Osteoblast (primary cell): ENCODE results near the gene EPHA6. TPM values are rescaled to one million over a fixed set of nuclear protein-coding genes. Genes with fewer than 3 reads are reported as not detected.

Experiments
- DNase-seq: peaks from one replicate; pipeline ENCODE4 v3.0.0; 2011; ENCODE audit warnings: low spot score, mixed read lengths; ENCODE audit not compliant: insufficient read length; ENCODE audit errors: missing footprints
- H2AFZ ChIP-seq: 2 replicates; pipeline ENCODE4 v1.6.0; 2011; ENCODE audit warnings: mild to moderate bottlenecking, low read length
- H3K27ac ChIP-seq: 2 replicates; pipeline ENCODE4 v1.5.1; 2011; ENCODE audit warnings: mild to moderate bottlenecking, low read depth, low read length, moderate library complexity
- H3K27me3 ChIP-seq: 2 replicates; pipeline ENCODE4 v1.6.0; 2012; ENCODE audit warnings: mild to moderate bottlenecking, control low read depth, inconsistent platforms, low read length, moderate library complexity; ENCODE audit not compliant: insufficient read depth
- H3K36me3 ChIP-seq: 2 replicates; pipeline ENCODE4 v1.5.1; 2011; ENCODE audit warnings: mild to moderate bottlenecking, low read length, control low read depth, moderate library complexity; ENCODE audit not compliant: insufficient read depth
- H3K4me1 ChIP-seq: 2 replicates; pipeline ENCODE4 v1.5.1; 2011; ENCODE audit warnings: mild to moderate bottlenecking, low read length, control low read depth, moderate library complexity; ENCODE audit not compliant: insufficient read depth
- H3K4me2 ChIP-seq: 2 replicates; pipeline ENCODE4 v1.6.0; 2011; ENCODE audit warnings: mild to moderate bottlenecking, low read length; ENCODE audit not compliant: insufficient read depth
- H3K4me3 ChIP-seq: fragments of 200-600 bp; sonication (generic); 3 replicates; pipeline ENCODE4 v1.5.1; 2012; ENCODE audit warnings: mild to moderate bottlenecking, low read length, inconsistent platforms; ENCODE audit not compliant: insufficient read depth
- H3K79me2 ChIP-seq: 2 replicates; pipeline ENCODE4 v1.6.0; 2012; ENCODE audit warnings: mild to moderate bottlenecking, low read length, control low read depth, inconsistent platforms; ENCODE audit not compliant: insufficient read depth
- H3K9me3 ChIP-seq: 2 replicates; pipeline ENCODE4 v1.5.1; 2011; ENCODE audit warnings: low read depth, low read length, control low read depth
- H4K20me1 ChIP-seq: 2 replicates; pipeline ENCODE4 v1.6.0; 2012; ENCODE audit warnings: mild to moderate bottlenecking, low read length, control low read depth; ENCODE audit not compliant: insufficient read depth
- total RNA-seq: library from RNA; depleted of rRNA; stranded (reverse); fragments of >200 nt; gene quantifications from 2 replicates; pipeline ENCODE4 v1.2.3, GENCODE V29; 2012
- TF ChIP-seq, protein P1 (sequence below): IDR thresholded peaks from 2 replicates; pipeline ENCODE4 v1.5.1; 2011; ENCODE audit warnings: mild to moderate bottlenecking, low read depth, low read length, moderate library complexity; ENCODE audit errors: extremely low read depth

Gene EPHA6
- total RNA-seq, 1 donor: not detected

DNA sequence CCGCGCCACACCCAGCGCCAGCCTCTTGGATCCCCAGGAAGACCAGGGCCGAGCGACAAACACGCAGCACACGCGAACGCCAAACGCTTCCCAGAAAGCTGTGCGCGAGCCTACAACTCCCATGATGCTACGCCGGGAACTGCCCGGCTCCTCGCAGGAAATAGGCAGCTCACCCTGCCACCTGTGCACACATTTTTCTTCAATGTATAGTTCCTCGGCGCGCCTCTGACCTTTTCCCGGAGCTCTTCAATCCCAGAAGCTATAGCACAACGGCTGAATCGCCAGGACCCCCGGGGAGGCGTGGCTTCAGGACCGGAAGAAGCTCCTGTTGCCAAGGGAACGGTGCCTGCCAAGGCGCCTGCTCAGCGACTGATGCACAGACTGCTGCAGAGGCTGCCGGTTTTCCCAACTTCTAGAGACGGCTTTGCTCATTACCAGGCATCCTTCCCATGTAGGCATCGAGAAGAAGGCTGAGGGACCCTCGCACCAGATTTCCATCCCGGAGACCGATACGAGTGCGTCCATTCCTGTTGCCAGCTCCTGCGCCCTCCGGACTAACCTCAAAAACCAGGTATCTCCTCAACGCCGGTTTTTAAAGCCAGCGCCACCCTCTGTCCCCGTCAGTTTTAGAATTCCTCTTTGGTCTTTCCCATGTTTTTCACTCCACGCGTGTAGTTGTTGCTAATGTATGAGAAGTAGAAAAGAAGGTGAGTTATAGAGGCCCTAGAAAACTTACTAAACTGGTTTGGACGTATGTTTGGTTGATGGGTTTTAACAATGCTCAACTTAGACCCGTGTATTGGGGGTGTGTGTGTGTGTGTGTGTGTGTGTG is 950.2 kb downstream of the EPHA6 start, which contains the start of gene ARL6:
ARL6 (plus strand) TSS at position 352 of the 832 bp plus-strand sequence. CDS start 3,350 bp downstream, outside the sequence.
- H3K27me3 ChIP-seq: no peaks in the 10 kb centered on the region
- H3K36me3 ChIP-seq: no peaks in the 10 kb centered on the region
- H3K27ac ChIP-seq: peak within 1 kb of the TSS; percentile 72
- peak within 1 kb of the TSS; percentile 93 for H3K4me2 ChIP-seq
- peaks cover 15% of the 10 kb centered on the region for H3K4me1 ChIP-seq
- H4K20me1 ChIP-seq: no peaks in the 10 kb centered on the region
- H3K4me3 ChIP-seq: peak within 1 kb of the TSS; percentile 92
- peaks cover 11% of the 10 kb centered on the region for H3K79me2 ChIP-seq
- TF ChIP-seq, protein P1, sequence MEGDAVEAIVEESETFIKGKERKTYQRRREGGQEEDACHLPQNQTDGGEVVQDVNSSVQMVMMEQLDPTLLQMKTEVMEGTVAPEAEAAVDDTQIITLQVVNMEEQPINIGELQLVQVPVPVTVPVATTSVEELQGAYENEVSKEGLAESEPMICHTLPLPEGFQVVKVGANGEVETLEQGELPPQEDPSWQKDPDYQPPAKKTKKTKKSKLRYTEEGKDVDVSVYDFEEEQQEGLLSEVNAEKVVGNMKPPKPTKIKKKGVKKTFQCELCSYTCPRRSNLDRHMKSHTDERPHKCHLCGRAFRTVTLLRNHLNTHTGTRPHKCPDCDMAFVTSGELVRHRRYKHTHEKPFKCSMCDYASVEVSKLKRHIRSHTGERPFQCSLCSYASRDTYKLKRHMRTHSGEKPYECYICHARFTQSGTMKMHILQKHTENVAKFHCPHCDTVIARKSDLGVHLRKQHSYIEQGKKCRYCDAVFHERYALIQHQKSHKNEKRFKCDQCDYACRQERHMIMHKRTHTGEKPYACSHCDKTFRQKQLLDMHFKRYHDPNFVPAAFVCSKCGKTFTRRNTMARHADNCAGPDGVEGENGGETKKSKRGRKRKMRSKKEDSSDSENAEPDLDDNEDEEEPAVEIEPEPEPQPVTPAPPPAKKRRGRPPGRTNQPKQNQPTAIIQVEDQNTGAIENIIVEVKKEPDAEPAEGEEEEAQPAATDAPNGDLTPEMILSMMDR: peak; percentile 10
- peak; percentile 91 for DNase-seq
- no peaks in the 10 kb centered on the region for H3K9me3 ChIP-seq
- H2AFZ ChIP-seq: peak within 1 kb of the TSS; percentile 93

DNA sequence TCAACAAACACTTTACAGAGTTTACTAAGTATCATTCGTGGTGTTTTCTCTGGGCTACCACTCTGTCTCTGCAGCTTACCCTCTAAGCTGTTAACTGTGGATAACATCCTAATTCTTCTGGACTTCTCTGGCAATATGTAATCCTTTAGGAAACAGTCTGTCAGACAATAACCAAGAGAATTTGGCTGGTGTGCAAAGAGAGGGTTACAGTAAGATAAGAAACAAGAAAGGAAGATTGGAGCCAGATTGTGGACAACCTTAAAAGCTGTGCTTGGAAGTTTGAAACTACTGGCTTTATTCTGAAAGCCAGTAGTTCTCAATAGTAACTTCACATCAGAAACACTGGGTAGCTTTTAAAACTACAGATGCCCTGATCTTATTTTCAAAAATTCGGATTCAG is 950.9 kb downstream of the EPHA6 start:
- Histone ChIP-seq H3K27me3 (no peaks in the 10 kb centered on the region), H3K4me2 (peak overlapping the region; percentile 93), H3K27ac (peak overlapping the region; percentile 72), H3K79me2 (peaks cover 11% of the 10 kb centered on the region), H3K36me3 (no peaks in the 10 kb centered on the region), H3K4me3 (peak overlapping the region; percentile 92), H3K4me1 (peaks cover 15% of the 10 kb centered on the region), H4K20me1 (no peaks in the 10 kb centered on the region), H3K9me3 (no peaks in the 10 kb centered on the region), H2AFZ (peak overlapping the region; percentile 93)
- no peak for DNase-seq
- TF ChIP-seq, protein P1: no peak

DNA sequence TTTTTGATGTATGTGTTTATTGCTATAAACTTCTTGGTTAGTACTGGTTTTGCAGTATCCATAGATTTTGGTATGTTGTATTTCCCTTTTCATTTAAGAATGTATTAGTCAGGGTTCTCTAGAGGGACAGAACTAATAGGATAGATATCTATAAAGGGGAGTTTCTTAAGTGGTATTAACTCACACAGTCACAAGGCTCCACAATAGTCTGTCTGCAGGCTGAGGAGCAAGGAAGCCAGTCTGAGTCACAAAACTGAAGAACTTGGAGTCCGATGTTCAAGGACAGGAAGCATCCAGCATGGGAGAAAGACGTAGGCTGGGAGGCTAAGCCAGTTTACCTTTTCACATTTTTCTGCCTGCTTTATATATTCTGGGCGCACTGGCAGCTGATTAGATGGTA is 958.5 kb downstream of the EPHA6 start:
- DNase-seq: peak; percentile 13
- TF ChIP-seq, protein P1: no peak
- Histone ChIP-seq H3K27me3 (no peaks in the 10 kb centered on the region), H2AFZ (no peak overlapping the region), H3K27ac (no peak overlapping the region), H3K4me2 (no peak overlapping the region), H3K79me2 (no peaks in the 10 kb centered on the region), H3K36me3 (no peaks in the 10 kb centered on the region), H4K20me1 (no peaks in the 10 kb centered on the region), H3K9me3 (no peaks in the 10 kb centered on the region), H3K4me1 (no peaks in the 10 kb centered on the region), H3K4me3 (no peak overlapping the region)

DNA sequence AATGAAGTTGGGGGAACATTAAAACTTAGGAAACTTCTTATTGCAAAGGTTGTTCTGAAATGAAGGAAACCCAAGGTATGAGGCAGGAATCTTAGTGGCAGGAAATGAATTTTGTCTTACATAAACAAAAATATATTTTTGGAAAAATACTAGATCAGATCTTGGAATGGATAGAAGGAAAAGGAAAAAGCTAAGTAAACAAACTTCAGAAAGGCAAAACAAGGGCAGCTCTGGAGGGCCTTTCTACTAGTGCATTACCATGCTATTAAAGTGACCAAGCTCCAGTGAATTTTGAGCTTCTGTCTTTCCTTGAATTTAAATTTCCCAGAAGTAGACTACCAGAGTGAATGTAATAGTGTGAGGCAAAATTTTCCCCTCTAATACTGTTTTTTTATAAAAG is 963.8 kb downstream of the EPHA6 start:
- Histone ChIP-seq H3K9me3 (no peaks in the 10 kb centered on the region), H2AFZ (no peak overlapping the region), H3K36me3 (no peaks in the 10 kb centered on the region), H3K27me3 (no peaks in the 10 kb centered on the region), H4K20me1 (no peaks in the 10 kb centered on the region), H3K27ac (no peak overlapping the region), H3K4me1 (no peaks in the 10 kb centered on the region), H3K4me2 (no peak overlapping the region), H3K79me2 (no peaks in the 10 kb centered on the region), H3K4me3 (no peak overlapping the region)
- DNase-seq: no peak
- TF ChIP-seq, protein P1: no peak
